ENCODE measurements around the gene ART1.
"Not testable (repeated sequence)": the region's sequence is repeated elsewhere in the genome, so short reads cannot be mapped to it uniquely, and the experiment has no call there.

The ART1 gene, protein sequence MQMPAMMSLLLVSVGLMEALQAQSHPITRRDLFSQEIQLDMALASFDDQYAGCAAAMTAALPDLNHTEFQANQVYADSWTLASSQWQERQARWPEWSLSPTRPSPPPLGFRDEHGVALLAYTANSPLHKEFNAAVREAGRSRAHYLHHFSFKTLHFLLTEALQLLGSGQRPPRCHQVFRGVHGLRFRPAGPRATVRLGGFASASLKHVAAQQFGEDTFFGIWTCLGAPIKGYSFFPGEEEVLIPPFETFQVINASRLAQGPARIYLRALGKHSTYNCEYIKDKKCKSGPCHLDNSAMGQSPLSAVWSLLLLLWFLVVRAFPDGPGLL

DNA sequence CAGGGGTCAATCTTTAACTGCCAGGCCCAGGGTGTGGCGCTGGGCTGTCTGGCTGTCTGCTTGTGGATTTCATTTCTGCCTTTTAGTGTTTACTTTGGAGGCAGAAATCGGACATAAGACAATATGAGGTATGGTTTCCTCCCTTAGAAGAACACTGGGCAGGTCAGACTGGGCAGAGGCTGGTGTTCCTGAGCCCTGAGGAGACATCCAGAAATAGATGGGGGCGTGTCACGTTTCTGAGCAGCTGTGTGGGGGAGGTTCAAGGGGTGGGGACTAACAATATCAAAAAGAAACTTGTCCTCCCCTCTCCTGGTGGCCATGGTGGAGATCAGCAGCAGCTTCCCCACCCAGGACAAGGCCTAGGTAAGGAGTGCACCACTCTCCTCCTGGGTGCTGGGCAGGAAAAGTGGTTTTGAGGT lies at the start of gene ART1:
Gene ART1, plus strand, starts transcription at position 312 of the 419 bp plus-strand sequence. CDS start 14,086 bp downstream, outside the sequence.
- DNase-seq = no peak

DNA sequence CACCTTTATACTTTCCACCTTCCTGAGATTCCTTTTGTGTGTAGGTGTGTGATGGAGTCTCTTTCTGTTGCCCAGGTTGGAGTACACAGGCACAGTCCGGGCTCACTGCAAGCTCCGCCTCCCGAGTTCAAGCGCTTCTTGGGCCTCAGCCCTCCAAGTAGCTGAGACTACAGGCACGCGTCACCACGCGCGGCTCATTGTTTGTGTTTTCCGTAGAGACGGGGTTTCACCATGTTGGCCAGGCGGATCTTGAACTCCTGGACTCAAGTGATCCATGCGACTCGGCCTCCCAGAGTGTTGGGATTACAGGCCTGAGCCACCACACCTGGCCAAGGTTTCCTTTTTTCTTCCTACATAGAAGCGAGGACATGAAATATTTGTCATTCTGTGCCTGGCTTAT lies 47.2 kb upstream of the ART1 start:
- not testable (repeated sequence) for DNase-seq

DNA sequence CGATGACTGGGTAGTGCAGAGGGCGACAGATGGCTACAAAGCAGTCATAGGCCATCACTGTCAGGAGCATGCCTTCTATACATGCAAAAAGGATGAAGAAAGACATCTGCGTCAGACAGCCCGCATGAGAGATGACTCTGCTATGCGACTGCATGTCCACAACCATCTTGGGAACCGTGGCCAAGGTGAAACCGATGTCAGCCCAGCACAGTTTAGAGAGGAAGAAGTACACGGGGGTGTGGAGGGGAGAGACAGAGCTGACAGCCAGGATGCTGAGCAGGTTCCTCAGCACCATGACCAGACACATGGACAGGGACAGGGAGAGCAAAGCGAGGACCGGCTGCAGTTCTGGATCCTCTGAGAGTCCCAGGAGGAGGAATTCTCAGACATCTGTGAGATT lies 44.7 kb upstream of the ART1 start:
- not testable (repeated sequence) for DNase-seq

DNA sequence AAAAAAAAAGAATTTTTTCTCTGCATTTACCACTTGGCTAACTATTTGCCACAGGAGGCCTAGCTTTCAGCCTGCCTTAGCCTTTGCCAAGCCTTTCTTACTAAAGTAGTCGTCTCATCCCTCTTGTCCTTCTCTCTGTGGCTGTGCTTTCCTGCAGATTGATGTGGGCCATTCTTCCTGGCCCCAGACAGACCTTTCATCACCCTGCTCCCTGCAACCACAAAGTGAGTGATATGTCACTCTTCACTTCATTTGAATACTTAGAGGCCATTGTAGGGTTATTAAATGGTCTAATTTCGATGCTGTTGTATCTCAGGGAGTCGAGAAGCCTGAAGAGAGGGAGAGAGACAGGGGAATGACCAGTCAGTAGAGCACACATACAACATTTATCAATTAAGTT lies 40.8 kb upstream of the ART1 start:
- DNase-seq = no peak

DNA sequence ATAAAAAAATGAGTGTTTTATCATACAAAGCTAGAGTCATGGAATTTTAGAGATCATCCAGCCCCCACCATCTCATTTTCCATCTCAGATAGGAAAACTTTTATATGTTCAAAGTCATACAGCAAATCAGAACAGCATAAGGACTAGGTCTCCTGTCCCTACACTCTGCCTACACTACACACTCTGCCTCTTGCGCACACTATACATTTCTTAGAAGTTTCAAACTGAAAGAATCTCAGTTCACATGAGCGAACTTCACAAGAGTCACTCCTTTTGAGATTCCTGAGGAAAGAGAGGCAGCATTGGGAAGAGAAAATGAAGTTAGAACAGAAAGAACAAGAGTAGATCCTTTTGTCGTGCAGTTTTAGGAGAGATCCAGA lies 39.7 kb upstream of the ART1 start:
- DNase-seq = no peak

DNA sequence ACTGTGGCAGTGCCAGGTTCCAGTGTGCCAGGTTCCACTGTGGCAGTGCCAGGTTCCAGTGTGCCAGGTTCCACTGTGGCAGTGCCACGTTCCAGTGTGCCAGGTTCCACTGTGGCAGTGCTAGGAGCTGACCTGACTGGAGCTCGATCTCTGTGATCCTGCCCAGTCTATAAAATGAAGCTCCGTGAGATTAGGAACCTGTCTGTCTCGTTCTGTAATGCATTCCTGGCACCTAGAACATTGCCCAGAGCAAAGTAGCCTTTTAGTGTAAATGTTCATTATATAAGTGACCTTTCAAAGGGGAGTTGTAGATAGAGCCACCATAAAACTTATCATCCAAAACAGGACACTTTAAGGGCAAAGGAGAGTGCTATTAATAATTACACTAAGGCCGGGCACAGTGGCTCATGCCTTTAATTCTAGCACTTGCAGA lies 39.1 kb upstream of the ART1 start:
- DNase-seq = no peak

DNA sequence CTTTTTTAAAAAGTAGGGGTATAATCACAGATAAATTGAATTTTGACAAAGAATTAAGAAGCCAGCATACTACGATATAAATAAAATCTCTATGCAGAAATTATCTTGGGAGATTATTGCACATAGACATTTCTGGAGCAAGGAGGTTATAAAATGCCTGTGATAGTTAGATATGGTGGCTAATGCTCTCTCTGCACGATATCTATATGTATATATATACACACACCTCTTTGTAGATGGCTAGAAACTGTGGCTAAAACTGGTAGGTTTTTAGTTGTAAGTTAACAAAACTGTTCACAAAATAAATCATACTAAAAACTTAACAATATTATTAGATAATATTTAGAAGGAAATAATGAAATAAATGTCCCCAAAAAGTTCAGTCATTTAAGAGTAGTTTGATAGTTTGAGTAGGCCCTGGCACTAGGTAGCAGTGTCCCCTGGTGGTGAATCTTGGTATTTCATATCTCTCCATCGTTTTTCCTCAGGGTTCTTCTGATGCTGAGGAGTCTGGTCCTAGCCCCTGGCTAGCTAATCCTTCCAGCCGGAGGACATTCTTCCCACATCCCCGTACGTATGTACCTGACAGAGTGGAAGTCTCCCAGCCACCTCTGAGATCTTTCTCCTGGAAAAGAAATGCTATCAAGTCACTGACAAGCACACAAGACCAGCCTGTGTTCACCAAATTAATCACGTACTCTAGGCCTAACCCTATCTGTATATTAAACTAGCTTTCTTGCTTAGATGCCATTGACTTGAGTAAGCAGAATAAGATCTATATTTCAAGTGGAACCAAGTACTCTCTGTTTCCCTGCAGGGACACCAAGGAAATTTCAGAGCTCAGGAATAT lies 35.3 kb upstream of the ART1 start:
- DNase-seq = peak; percentile 15

DNA sequence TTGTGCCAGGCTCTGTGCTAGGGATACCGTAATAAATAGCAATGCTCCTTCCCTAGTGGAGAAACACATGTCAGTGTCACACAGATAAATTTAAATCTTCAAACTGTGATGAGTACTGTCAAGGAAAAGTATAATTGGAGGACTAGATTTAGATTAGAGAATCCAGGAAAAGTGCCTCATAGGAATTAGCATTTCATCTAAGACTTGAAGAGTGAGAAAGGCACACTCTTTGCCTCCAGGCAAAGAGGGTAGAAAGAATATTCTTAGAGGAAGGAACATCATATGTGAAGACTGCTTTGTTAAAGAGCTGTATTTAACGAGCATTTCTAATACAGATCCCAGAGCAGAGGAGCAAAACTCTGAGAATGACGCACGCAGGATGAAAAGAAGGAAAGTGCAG lies 34.1 kb upstream of the ART1 start:
- no peak for DNase-seq

DNA sequence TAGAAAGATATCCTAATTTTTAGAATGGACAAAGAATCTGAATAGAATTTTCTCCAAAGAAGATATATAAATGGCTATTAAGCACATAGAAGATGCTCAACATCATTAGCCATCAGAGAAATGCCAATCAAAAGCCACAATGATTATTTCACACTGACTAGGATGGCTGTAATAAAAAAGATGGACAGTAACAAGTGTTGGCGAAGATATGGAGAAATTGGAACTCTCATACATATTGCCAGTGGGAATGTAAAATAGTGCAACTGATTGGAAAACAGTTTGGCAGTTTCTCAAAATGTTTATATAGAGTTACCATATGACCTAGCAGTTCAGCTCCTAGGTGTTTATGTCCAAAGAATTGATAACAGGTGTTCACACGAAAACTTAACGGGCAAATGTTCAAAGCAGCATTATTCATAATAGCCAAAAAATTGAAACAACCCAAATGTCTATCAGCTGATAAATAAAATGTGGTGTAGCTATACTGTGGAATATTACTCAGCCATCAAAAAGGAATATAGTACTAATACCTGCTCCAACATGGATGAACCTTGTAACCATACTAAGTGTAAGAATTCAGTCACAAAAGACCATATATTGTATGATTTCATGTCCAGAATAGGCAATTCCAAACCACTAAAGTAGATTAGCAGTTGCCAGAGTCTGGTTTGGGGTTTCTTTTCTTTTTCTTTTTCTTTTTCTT lies 32.8 kb upstream of the ART1 start:
- DNase-seq = no peak

DNA sequence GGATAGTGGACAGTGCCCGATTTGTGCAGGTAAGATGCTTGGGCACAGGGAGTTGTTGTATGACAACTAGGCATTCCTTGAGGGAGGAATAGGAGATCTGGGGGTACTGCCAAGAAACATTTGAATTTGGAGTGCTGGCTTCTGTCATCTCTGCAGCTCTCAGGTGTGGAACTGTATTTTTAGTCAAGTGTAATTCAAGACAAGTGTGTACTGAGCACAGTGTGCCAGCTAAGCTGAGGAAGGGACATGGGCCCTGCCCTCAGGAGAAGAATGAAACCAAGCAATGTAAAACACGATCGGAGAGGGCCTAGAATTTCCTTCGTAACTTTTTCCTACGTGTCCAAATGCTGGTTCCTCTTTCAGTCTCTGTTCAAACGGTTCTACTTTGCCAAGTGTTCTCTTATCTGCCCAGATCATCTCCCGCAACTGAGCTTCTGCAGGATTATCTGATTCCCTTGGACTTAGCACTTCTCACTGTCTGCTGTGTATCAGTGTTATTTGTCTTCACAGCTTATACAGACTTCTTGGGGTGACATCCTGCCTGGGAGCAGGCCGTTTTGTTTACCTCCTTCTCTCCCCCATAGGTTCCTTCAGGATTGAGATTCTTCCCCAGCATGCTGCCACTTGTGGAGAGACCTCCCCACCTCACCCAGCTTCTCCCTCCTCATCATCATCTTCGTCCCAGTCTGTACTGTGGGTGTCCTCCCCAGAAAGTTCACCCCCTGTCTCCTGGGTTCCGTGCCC lies 30.8 kb upstream of the ART1 start:
- no peak for DNase-seq

DNA sequence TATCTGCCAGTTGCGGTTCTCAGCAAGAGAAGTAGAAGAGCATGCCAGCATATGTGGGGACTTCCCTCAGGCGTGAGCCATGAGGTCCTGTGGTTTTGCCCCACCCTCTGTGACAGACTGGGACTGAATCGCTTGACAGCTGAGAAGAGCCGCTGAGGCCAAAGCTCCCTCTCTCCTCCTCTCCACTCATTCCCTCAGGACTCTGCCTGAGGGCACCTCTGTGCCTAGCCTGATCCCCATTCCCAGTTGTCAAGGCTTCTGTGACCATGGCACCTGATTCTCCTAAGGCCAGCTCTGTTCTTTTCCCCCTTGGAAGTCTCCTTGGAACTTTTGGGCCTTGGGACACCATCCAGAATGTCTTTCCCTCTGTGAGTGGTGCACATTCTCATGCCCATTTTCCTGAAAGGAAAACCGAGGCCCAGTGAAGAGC lies 30.2 kb upstream of the ART1 start:
- DNase-seq = peak; percentile 7

DNA sequence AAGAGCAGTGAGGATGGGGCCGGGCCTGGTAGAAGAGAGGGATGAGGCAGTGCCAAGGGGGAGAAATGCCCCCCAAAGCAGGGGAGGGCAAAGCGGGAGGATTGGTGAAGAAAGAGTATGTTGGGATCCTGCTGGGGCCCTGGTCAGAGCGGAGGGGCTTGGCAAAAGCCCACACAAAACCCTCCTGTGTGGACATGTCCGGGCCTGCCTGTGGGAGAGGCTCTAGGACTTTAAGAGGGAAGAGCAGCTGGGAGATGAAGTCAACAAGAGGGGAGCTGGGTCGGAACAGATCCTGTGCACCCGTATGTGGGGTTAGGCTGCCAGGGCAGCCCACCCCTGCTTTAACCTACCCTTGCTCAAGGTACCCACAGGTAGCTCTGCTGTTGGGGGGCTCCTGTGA lies 28.9 kb upstream of the ART1 start:
- DNase-seq = no peak

DNA sequence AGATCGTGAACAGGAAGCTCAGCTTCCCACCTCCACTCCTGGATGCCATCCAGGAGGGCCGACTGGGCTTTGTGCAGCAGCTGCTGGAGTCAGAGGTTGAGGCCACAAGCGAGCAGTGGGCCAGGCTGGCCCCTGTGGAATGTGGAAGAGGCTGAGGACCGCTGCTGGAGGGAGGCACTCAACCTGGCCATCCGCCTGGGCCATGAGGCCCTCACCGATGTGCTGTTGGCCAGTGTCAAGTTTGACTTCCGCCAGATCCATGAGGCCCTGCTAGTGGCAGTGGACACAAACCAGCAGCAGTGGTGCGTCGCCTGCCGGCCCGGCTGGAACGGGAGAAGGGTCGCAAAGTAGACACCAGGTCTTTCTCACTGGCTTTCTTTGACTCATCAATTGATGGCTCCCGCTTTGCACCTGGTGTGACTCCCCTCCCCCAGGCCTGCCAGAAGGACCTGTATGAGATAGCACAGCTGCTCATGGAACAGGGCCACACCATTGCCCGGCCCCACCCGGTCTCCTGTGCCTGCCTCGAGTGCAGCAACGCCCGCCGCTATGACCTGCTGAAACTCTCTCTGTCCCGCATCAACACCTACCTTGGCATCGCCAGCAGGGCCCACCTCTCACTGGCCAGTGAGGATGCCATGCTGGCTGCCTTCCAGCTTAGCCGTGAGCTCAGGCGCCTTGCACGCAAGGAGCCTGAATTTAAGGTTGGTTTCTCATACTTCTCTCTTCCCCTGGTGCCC lies 28.0 kb upstream of the ART1 start:
- no peak for DNase-seq

DNA sequence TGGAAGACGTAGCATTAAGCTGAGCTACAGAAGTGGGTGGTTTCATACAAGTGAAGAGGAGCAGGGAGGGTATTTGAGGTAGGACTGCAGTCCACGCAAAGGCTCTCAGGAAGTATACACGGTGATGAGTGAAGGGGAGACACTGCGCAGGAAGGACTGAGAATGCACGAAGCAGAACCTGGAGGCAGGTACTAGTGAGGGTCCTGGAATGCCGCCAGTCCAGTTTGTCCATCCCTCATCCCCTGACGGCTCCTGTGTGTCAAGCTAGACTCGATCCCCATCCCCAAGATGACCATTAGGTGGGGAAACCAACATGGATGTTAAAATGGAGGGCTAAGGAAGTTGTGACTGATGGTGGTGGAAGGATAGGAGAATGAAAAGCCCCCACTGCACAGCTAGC lies 26.9 kb upstream of the ART1 start:
- no peak for DNase-seq

DNA sequence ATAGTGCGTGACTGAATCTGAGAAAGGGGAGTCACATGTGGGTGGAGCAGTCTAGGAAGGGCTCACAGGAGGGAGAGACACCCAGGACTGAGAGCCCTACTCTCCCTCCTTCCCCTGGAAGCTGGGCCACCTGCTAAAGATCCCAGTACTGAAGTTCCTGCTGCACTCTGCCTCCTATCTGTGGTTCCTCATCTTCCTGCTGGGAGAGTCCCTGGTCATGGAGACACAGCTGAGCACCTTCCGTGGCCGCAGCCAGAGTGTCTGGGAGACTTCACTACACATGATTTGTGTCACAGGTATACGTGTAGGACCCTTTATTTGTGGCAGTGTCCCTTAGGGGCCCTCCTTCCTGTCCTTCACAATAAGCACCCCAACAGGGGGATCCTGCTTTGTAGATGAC lies 22.4 kb upstream of the ART1 start:
- no peak for DNase-seq

DNA sequence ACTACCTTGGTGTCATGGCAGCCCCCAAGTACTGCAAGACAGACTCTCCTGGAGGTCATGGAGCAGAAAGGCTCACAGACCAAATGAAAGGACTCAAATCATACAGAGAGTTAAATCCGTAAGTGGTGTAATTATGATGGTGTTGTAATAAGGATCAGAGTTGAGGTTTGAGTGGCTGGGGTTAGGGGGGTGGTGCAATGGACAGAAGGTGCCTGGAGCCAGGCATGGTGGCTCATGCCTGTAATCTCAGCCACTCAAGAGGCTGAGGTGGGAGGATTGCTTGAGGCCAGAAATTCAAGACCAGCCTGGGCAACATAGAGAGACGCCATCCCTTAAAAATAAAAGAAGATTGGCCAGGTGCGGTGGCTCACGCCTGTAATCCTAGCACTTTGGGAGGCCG lies 21.8 kb upstream of the ART1 start:
- no peak for DNase-seq

DNA sequence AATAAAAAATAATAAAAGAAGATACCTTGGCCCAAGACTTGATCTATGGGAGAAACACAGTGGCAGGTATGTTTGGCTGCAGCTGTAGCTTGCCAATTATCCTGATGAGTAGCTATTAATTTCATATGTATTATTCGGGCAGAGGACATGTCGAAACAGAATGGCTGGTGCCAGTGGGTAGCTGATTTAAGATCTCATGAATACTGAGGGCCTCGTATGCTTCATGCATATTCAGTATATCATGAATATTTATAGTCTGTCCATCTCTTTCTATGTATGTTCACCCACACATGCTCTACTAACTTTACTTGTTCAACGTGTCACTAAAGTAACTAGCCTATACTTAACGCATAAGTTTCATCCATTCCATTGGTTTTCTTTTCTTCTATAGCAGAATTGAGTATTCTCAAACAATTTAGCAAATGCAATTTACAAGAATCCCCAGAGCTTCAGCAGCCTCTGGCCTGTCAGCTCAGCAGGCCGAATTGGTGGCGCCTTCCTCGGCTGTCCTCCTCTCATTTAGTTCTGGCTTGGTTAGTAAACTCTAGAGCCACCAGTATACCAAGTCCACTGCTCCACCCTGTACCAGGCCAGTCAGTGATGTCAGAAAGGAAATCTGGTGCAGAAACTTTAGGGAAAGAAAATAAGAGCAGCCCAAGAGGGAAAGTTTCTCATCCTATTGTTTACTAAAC lies 21.0 kb upstream of the ART1 start:
- no peak for DNase-seq

DNA sequence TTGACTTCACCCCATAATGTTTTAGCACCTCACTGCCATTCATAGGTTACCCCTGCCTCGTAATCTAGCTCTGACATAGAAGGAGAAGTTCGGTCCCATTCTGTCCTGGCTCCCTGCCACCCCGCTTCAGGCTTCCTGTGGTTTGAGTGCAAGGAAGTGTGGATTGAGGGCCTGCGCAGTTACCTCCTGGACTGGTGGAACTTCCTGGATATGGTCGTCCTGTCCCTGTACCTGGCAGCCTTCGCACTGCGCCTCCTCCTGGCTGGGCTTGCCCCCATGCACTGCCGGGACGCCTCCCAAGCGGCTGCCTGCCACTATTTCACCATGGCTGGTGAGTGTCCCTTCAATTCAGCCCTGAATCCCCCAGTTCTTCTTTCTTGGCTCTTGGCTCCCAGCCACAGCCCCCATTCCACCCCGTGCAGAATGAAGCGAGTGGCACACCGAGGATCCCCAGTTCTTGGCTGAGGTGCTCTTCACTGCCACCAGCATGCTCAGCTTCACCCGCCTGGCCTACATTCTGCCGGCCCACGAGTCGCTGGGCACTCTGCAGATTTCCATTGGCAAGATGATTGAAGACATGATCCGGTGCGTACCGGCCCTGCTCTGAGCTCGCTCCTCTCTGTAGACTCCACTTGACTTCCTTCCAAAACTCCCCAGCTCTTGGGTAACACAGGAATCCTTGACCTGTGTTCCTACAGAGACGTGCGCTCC lies 18.5 kb upstream of the ART1 start:
- DNase-seq = no peak

DNA sequence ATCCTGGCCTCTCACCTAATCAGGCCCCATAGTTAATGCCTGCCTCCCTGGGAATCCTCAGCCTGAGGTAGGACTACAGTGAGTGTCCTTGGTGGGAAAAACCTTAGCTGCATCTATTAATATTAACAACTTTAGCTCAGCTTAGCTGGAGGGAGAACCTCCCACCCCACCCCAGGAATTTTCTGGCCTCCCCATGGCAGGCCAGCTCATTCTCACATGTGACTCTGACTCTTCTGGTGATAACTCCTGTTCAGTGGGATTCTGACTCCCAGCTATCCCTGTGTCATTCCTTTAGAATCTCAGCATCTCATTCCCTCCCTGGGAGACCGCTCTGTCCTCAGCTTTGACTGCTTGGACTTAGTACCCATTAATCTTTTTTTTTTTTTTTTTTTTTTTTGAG lies 17.6 kb upstream of the ART1 start:
- DNase-seq = no peak

DNA sequence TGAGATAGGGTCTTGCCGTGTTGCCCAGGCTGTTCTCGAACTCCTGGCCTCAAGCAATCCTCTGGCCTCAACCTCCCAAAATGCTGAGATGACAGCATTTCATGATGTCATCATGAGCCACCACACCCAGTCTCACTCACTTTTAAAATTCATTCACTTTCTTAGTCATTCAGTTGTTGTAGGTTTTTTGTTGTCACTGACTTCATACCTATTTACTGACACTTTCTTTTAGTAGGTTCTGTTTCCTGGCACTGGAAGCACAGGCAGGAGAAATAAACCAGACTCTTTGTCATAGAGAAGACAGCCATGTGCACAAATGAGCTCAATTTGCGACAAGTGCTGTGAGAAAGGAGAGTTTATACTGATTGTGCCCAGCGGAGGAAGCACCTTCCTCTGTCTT lies 13.6 kb upstream of the ART1 start:
- DNase-seq = no peak
